ENCODE measurements around the gene PDLIM7. TPM values are rescaled to one million over a fixed set of nuclear protein-coding genes. Genes with fewer than 3 reads are reported as not detected.

PDLIM7 gene
- total RNA-seq, 4 donors from 2014 or later: 28.7 to 41.3 (median 32.0) TPM

GRCh38 chr5:177511796-177512675 is 14.6 kb upstream of the PDLIM7 start:
- no peak for DNase-seq (ENCODE audit: low spot score in 2 of 2)
- WGBS: 90% methylated on average over 19 of the region's 34 CpGs
- H3K4me3 ChIP-seq: no peak overlapping the region
- H3K36me3 ChIP-seq: peaks cover 55% of the 10 kb centered on the region
- TF ChIP-seq POLR2AphosphoS5 (IDR thresholded peaks at IDR 0.05) (no peak), EP300 (IDR thresholded peaks at IDR 0.05) (no peak), POLR2A (IDR thresholded peaks at IDR 0.05) (no peak), CTCF (IDR thresholded peaks at IDR 0.05) (no peak)
- peaks cover 20% of the 10 kb centered on the region for H3K4me1 ChIP-seq
- H3K27ac ChIP-seq: no peak overlapping the region
- no peaks in the 10 kb centered on the region for H3K27me3 ChIP-seq
- no peaks in the 10 kb centered on the region for H3K9me3 ChIP-seq

GRCh38 chr5:177511181-177511580 is 13.8 kb upstream of the PDLIM7 start:
- H3K36me3 ChIP-seq: peaks cover 55% of the 10 kb centered on the region
- no peak for DNase-seq (ENCODE audit: low spot score in 2 of 2)
- H3K9me3 ChIP-seq: no peaks in the 10 kb centered on the region
- 93% methylated on average over 5 of the region's 5 CpGs for WGBS
- H3K27ac ChIP-seq: no peak overlapping the region
- no peak for TF ChIP-seq EP300 (IDR thresholded peaks at IDR 0.05)
- no peak for TF ChIP-seq CTCF (IDR thresholded peaks at IDR 0.05)
- TF ChIP-seq POLR2A (IDR thresholded peaks at IDR 0.05): no peak
- no peak for TF ChIP-seq POLR2AphosphoS5 (IDR thresholded peaks at IDR 0.05)
- no peak overlapping the region for H3K4me3 ChIP-seq
- H3K27me3 ChIP-seq: no peaks in the 10 kb centered on the region
- peaks cover 18% of the 10 kb centered on the region for H3K4me1 ChIP-seq

GRCh38 chr5:177510567-177511053 is 13.2 kb upstream of the PDLIM7 start:
- Histone ChIP-seq H3K27ac (no peak overlapping the region), H3K36me3 (peaks cover 53% of the 10 kb centered on the region), H3K9me3 (no peaks in the 10 kb centered on the region), H3K4me1 (peaks cover 13% of the 10 kb centered on the region), H3K4me3 (no peak overlapping the region), H3K27me3 (no peaks in the 10 kb centered on the region)
- no peak for DNase-seq (ENCODE audit: low spot score in 2 of 2)
- no peak for TF ChIP-seq EP300 (IDR thresholded peaks at IDR 0.05)
- TF ChIP-seq POLR2A (IDR thresholded peaks at IDR 0.05): no peak
- 94% methylated on average over 14 of the region's 15 CpGs for WGBS

GRCh38 chr5:177509991-177510566 is 12.7 kb upstream of the PDLIM7 start:
- 55% methylated on average over 4 of the region's 11 CpGs for WGBS
- Histone ChIP-seq H3K4me3 (no peak overlapping the region), H3K36me3 (peaks cover 50% of the 10 kb centered on the region)

GRCh38 chr5:177509381-177509951 is 12.1 kb upstream of the PDLIM7 start, which contains the start of gene DOK3:
Gene DOK3 (minus strand): TSS chr5:177509826. CDS start chr5:177509540, 286 bp downstream.
- H3K27me3 ChIP-seq: no peaks in the 10 kb centered on the region
- H3K9me3 ChIP-seq: no peaks in the 10 kb centered on the region
- DNase-seq (ENCODE audit: low spot score in 2 of 2): no peak
- peaks cover 4% of the 10 kb centered on the region for H3K4me1 ChIP-seq
- no peak within 1 kb of the TSS for H3K27ac ChIP-seq
- H3K36me3 ChIP-seq: peaks cover 44% of the 10 kb centered on the region
- WGBS: 39% methylated on average over 12 of the region's 20 CpGs
- TF ChIP-seq POLR2AphosphoS5 (IDR thresholded peaks at IDR 0.05): no peak
- no peak for TF ChIP-seq POLR2A (IDR thresholded peaks at IDR 0.05)
- TF ChIP-seq EP300 (IDR thresholded peaks at IDR 0.05): no peak
- no peak for TF ChIP-seq CTCF (IDR thresholded peaks at IDR 0.05)
- H3K4me3 ChIP-seq: peak within 1 kb of the TSS; percentile 21

More at GRCh38 chr5:177509991-177510566, 12.7 kb upstream of the PDLIM7 start:
- no peak overlapping the region for H3K27ac ChIP-seq
- TF ChIP-seq EP300 (IDR thresholded peaks at IDR 0.05): no peak
- TF ChIP-seq POLR2A (IDR thresholded peaks at IDR 0.05): no peak
- no peak for TF ChIP-seq CTCF (IDR thresholded peaks at IDR 0.05)
- TF ChIP-seq POLR2AphosphoS5 (IDR thresholded peaks at IDR 0.05): no peak
- no peaks in the 10 kb centered on the region for H3K27me3 ChIP-seq
- no peak for DNase-seq (ENCODE audit: low spot score in 2 of 2)
- H3K4me1 ChIP-seq: peaks cover 7% of the 10 kb centered on the region
- no peaks in the 10 kb centered on the region for H3K9me3 ChIP-seq
